Pancreas (tissue), 10 donors: ENCODE data around the gene C20orf141. TPM values are rescaled to one million over a fixed set of nuclear protein-coding genes. Genes with fewer than 3 reads are reported as not detected.

Experiments
- ATAC-seq, 4 donors: fragments of 200-7000 bp; cut with Tn5 transposase; one replicate each; pipeline versions ENCODE4 v1.8.0 to v1.9.1; 2020; ENCODE audit warnings: mild to moderate bottlenecking in 4 of 4, moderate library complexity in 4 of 4
- DNase-seq, 6 donors: peaks; one replicate each; pipeline ENCODE4 v3.0.0-alpha.2; 2020
- FAIRE-seq: peaks from 2 replicates; lab custom pipeline; 2012; peaks lifted over from hg19 to GRCh38; lab: Jason Lieb, UNC
- H3K27ac ChIP-seq, 4 donors: fragments of 200-600 bp; sonication (generic); 1 replicate in 3 of 4; 2 replicates in 1 of 4; pipeline versions ENCODE4 v1.5.0 to v1.8.0; 2020
- H3K27me3 ChIP-seq, 4 donors: fragments of 200-600 bp; one replicate each; pipeline ENCODE4 v1.8.0; 2021
- H3K36me3 ChIP-seq, 3 donors: fragments of 200-600 bp; sonication (generic) in 1 of 3; one replicate each; pipeline versions ENCODE4 v1.5.0 to v1.8.0; 2020 to 2021
- H3K4me1 ChIP-seq, 3 donors: fragments of 200-600 bp; one replicate each; pipeline ENCODE4 v1.8.0; 2021
- H3K4me3 ChIP-seq, 4 donors: fragments of 200-600 bp; sonication (generic) in 2 of 4; one replicate each; pipeline versions ENCODE4 v1.5.0 to v1.8.0; 2020 to 2021
- H3K9me3 ChIP-seq, 4 donors: fragments of 200-600 bp; one replicate each; pipeline ENCODE4 v1.8.0; 2021
- WGBS, 2 donors: extraction: QIAGEN DNeasy Blood & Tissue Kit; methylation state at CpG; one replicate each; pipeline ENCODE4 v1.1.7; 2013; 5-methylcytosine and 5-hydroxymethylcytosine counted together
- intact Hi-C, 3 donors: fragments of 100-400 bp; cut with DNase I; formaldehyde crosslinking; loops; one replicate each; pipeline versions ENCODE4 v1.11.1 to v1.14.2; 2022
- polyA plus RNA-seq, 2 donors: library from polyadenylated mRNA; stranded (reverse); fragments of 200-250 nt; gene quantifications; one replicate each; pipeline ENCODE4 v1.2.3, GENCODE V29; 2013
- total RNA-seq, 6 donors: library from RNA; stranded (reverse); fragmentation: NEBNext Ultra II Directional in 4 of 6; extraction: Animal tissue kit (Norgen Biotek cat#: 25700) in 4 of 6; gene quantifications; one replicate each; pipeline versions ENCODE4 v1.2.1 to v1.2.4, GENCODE V29; 2021 to 2023
- TF ChIP-seq, protein P1 (sequence below), 4 donors: fragments of 200-600 bp; sonication (generic) in 3 of 4; IDR thresholded peaks; one replicate each; pipeline versions ENCODE4 v1.5.0 to v1.8.0; 2021; ENCODE audit warnings: antibody characterized with exemption in 4 of 4
- donor health status: healthy with polysubstance abuse.
- donor health status: DM: no; HTN: no; CAD: no; lungs with moderate emphysema.
- donor health status: DM: no; HTN: no; CAD: no.
- donor health status: control.
- donor health status: control.
- donor health status: Bipolar disorder and iron deficiency.
- donor health status: DM: yes; HTN: yes; CAD: no.
- donor health status: DM: no; HTN: no; CAD: no.
- donor health status: DM: no; HTN: no; CAD: no.
- donor health status: DM: yes; HTN: yes; CAD: no.

Gene C20orf141
- total and polyA plus RNA-seq, 8 donors = 0.19 TPM; not detected in 7

- Histone ChIP-seq H3K4me3 (peak overlapping the region; percentile 96 to 99 (median 96)), H3K27ac (no peak overlapping the region), H3K36me3 (no peaks in the 10 kb centered on the region), H3K9me3 (no peaks in the 10 kb centered on the region), H3K4me1 (peaks cover 6 to 10% (median 6%) of the 10 kb centered on the region in 3 donors), H3K27me3 (no peaks in the 10 kb centered on the region)
- intact Hi-C loops = no loop called here
- TF ChIP-seq, protein P1, sequence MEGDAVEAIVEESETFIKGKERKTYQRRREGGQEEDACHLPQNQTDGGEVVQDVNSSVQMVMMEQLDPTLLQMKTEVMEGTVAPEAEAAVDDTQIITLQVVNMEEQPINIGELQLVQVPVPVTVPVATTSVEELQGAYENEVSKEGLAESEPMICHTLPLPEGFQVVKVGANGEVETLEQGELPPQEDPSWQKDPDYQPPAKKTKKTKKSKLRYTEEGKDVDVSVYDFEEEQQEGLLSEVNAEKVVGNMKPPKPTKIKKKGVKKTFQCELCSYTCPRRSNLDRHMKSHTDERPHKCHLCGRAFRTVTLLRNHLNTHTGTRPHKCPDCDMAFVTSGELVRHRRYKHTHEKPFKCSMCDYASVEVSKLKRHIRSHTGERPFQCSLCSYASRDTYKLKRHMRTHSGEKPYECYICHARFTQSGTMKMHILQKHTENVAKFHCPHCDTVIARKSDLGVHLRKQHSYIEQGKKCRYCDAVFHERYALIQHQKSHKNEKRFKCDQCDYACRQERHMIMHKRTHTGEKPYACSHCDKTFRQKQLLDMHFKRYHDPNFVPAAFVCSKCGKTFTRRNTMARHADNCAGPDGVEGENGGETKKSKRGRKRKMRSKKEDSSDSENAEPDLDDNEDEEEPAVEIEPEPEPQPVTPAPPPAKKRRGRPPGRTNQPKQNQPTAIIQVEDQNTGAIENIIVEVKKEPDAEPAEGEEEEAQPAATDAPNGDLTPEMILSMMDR (IDR thresholded peaks at IDR 0.05) = no peak
- FAIRE-seq (no peak), ATAC-seq (no peak), DNase-seq (peak in 1 of 6 donors; percentile 31)
- 84 to 86% methylated on average over 20 to 21 of the region's 21 CpGs for WGBS, 2 donors
Observed at GRCh38 chr20:2839732-2840137, 24.9 kb downstream of the C20orf141 start.

DNA sequence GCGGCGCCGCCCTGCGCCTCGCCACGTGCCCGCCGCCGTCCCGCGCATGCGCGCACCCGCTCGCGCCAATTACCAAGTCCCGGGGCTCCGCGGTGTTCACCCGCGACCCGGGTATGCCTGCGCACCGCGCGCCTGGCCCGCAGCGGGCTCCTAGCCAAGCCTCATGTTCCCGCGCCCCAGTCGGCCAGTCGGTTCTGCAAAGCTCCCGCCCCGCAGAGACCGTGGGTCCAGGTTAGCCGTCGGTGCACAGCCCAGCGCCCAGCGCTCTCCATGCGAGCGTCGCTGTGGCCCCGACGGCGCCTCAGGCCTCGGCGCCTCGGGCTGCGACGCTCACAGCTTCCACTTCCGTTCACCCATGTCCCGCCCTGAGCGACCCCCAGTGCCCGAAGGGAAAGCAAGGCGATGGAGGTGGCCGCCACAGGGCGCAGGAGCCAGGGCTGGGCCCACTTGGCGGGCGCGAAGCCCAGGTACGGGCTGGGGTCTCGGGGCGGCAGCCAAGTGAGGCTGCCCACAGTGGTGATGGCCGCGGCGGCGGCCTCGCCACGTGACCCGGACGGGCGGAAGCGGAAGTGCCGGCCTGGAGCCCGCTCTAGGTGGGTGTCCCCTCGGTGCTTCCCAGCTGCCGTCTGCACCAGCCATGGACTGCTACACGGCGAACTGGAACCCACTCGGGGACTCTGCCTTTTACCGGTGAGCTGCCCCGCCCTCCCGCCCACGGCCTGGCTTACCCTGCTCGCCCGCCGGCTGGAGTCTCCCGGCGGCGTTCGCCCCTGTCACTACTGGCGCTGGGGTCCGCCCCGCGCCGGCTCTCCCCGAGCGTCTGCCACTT is 25.6 kb downstream of the C20orf141 start, which contains the start of the genes PCED1A and VPS16:
Gene PCED1A (minus strand): TSS at position 518 of the 829 bp plus-strand sequence. CDS start 743 bp downstream, outside the sequence.
Gene VPS16 (plus strand): TSS at position 608 of the 829 bp plus-strand sequence. CDS start 30 bp downstream, at position 638.
- H3K4me3 ChIP-seq = peak within 1 kb of the TSS; percentile 96 to 99 (median 96)
- intact Hi-C loops = no loop called here
- DNase-seq = peak; percentile 83 to 95 (median 88)
- H3K27ac ChIP-seq = peak within 1 kb of the TSS; percentile 73 to 92 (median 84)
- H3K4me1 ChIP-seq = peaks cover 6 to 10% (median 6%) of the 10 kb centered on the region in 3 donors
- ATAC-seq = peak; percentile 99 to 100 (median 99)
- no peak for FAIRE-seq
- WGBS, 2 donors = 4% methylated on average over 71 to 98 of the region's 98 CpGs
- no peaks in the 10 kb centered on the region for H3K27me3 ChIP-seq
- TF ChIP-seq, protein P1 (IDR thresholded peaks at IDR 0.05) = no peak
- H3K36me3 ChIP-seq = no peaks in the 10 kb centered on the region
- H3K9me3 ChIP-seq = no peaks in the 10 kb centered on the region

GRCh38 chr20:2840967-2841531 is 26.3 kb downstream of the C20orf141 start:
- Histone ChIP-seq H3K36me3 (no peaks in the 10 kb centered on the region), H3K4me1 (peaks cover 6 to 10% (median 6%) of the 10 kb centered on the region in 3 donors), H3K27ac (peak overlapping the region; percentile 73 to 92 (median 84)), H3K27me3 (no peaks in the 10 kb centered on the region), H3K9me3 (no peaks in the 10 kb centered on the region), H3K4me3 (peak overlapping the region; percentile 96 to 99 (median 96))
- TF ChIP-seq, protein P1 (IDR thresholded peaks at IDR 0.05) = no peak
- ATAC-seq (peak; percentile 17 to 68 (median 45)), FAIRE-seq (no peak), DNase-seq (peak; percentile 38 to 75 (median 54))
- intact Hi-C loops = no loop called here
- 4 to 5% methylated on average over 33 of the region's 33 CpGs for WGBS, 2 donors

- no peak for DNase-seq
- no peak overlapping the region for H3K27ac ChIP-seq
- no peak for ATAC-seq
- H3K27me3 ChIP-seq = no peaks in the 10 kb centered on the region
- 83 to 93% methylated on average over 2 of the region's 2 CpGs for WGBS, 2 donors
- FAIRE-seq = no peak
- peaks cover 0 to 8% (median 6%) of the 10 kb centered on the region in 3 donors for H3K4me1 ChIP-seq
- no peaks in the 10 kb centered on the region for H3K9me3 ChIP-seq
- no peak overlapping the region for H3K4me3 ChIP-seq
- H3K36me3 ChIP-seq = no peaks in the 10 kb centered on the region
- intact Hi-C loops = no loop called here
- TF ChIP-seq, protein P1 (IDR thresholded peaks at IDR 0.05) = no peak
Observed at GRCh38 chr20:2845607-2846006, 30.8 kb downstream of the C20orf141 start.
